GM13977 (cell line): ENCODE data around the gene SUMO4.

Source experiments
- DNase-seq: peaks from one replicate; pipeline ENCODE4 v3.0.0; 2012; ENCODE audit warnings: low spot score
- in situ Hi-C: fragments of 300-500 bp; cut with MboI; formaldehyde crosslinking; loops from one replicate; pipeline ENCODE4 v1.12.0; 2022; ENCODE audit warnings: low sequenced_read_pairs, low pct_unique_long_range_greater_than_20kb, mixed read lengths, inconsistent platforms; ENCODE audit not compliant: unreplicated experiment
- TF ChIP-seq, protein P1 (sequence below): IDR thresholded peaks from 2 replicates; pipeline ENCODE4 v1.5.1; 2012; ENCODE audit warnings: mild to moderate bottlenecking, control low read depth; ENCODE audit not compliant: insufficient read depth; ENCODE audit errors: extremely low read depth, missing control alignments

SUMO4 gene

DNA sequence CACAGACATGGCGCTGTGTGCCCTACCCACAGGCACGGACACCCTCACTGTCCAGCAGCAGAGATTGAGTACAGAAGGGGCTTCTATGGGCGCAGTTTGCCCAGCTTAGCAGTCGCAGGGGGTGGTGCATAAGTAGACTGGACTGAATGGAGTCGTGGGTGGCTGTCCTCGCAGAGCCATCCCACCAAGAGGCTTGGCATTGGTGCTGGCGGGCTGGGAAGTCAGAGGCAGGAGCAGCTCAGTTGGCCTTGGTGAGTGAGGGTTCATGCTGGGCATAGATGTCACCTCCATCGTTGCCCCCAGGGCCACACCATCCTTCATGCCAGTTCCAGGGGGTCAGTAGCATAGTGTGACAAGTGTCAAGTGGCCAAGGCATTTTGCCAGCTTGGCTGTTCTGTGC, 25.2 kb downstream of the SUMO4 start:
- in situ Hi-C loops: loop anchor here (10.0 kb wide), 1 partner anchor 350 kb away; no protein-coding TSS in a partner anchor
- DNase-seq: no peak
- TF ChIP-seq, protein P1, sequence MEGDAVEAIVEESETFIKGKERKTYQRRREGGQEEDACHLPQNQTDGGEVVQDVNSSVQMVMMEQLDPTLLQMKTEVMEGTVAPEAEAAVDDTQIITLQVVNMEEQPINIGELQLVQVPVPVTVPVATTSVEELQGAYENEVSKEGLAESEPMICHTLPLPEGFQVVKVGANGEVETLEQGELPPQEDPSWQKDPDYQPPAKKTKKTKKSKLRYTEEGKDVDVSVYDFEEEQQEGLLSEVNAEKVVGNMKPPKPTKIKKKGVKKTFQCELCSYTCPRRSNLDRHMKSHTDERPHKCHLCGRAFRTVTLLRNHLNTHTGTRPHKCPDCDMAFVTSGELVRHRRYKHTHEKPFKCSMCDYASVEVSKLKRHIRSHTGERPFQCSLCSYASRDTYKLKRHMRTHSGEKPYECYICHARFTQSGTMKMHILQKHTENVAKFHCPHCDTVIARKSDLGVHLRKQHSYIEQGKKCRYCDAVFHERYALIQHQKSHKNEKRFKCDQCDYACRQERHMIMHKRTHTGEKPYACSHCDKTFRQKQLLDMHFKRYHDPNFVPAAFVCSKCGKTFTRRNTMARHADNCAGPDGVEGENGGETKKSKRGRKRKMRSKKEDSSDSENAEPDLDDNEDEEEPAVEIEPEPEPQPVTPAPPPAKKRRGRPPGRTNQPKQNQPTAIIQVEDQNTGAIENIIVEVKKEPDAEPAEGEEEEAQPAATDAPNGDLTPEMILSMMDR: no peak

DNA sequence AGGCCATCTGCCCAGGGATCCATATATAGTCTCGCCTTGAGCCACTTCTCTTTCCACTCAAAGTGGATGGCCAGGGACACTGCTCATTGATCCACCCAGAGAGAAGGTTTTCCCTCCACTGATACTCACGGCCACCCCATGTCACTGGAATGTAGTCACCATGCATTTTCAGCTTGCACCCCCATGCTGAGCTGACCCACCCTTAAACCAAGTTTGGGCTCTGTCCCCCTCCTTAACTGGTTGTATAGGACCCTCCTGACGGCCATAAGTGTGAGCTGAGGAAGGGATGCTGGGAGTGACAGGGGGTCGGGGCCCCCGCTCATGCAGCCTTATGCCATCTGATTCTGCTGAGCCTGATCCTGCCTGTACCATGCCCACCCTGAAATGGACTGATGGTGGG, 25.7 kb downstream of the SUMO4 start:
- in situ Hi-C loops: loop anchor here (10.0 kb wide), 1 partner anchor 351 kb away; no protein-coding TSS in a partner anchor
- TF ChIP-seq, protein P1: no peak
- DNase-seq: no peak

DNA sequence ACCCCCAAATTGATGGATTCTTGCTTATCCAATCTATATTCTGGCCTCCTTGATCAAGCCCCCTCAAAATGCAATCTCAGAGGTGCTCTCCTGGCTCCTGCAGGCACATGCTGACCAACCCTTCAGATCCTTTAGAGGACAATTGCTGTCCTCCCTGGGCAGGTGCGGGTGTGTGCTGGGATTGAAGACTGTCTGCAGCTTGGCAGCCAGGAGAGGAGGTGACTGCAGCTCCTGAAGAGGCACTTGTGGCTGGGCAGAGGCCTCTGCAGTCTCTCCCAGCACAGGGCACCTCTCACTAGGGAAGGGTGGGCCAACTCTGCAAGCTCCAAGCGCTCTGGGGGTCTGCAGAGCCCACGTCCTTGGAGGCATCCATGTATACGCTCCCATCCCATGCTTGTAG, 28.5 kb downstream of the SUMO4 start:
- DNase-seq: no peak
- TF ChIP-seq, protein P1: no peak
- in situ Hi-C loops: loop anchor here (10.0 kb wide), 1 partner anchor 354 kb away; no protein-coding TSS in a partner anchor

DNA sequence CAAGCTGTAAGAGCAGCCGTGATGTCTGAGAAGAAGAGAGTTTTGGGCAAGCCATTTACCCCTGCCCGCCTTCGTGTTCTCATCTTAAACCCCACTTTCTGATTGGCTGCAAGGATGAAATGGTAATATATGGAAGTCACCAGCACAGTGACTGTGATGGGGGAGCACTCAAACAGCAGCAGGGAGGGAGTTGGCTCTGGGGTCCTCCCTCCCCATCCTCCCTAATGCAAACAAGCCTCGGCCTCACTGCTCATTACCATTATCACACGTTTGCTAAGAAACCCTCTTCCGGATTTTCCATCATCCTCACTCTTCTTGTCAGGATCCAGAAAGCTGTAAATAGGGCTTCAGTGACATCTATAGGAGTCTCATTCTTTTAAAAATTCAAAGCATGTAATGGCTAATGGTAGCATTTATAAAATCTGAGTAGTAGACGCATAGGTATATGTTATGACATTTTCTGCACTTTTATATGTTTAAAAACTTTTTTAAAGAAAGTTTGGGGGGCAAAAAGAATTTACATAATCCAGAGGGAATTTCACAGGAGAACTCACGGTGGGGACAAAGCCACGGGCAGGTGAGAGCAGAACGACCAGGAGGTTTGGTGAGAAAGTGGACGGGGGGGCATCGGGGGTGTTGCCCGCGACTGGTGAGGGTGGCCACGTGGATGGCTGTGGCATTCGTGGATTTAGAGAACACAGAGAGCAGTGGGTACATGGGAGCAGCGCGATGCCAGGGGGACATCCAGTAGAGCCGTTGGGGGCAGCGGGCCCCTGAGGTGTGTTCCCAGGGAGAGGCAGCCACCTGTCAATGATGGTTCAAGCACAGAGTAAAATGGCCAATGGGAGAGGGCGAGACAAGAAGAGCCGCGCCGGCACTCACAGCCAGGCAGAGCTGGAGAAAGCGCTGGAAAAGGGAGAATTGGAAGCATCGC, 29.6 kb downstream of the SUMO4 start:
- in situ Hi-C loops: loop anchor here (10.0 kb wide), 3 partner anchors 355 to 845 kb away; no protein-coding TSS in a partner anchor
- TF ChIP-seq, protein P1: no peak
- DNase-seq: no peak

DNA sequence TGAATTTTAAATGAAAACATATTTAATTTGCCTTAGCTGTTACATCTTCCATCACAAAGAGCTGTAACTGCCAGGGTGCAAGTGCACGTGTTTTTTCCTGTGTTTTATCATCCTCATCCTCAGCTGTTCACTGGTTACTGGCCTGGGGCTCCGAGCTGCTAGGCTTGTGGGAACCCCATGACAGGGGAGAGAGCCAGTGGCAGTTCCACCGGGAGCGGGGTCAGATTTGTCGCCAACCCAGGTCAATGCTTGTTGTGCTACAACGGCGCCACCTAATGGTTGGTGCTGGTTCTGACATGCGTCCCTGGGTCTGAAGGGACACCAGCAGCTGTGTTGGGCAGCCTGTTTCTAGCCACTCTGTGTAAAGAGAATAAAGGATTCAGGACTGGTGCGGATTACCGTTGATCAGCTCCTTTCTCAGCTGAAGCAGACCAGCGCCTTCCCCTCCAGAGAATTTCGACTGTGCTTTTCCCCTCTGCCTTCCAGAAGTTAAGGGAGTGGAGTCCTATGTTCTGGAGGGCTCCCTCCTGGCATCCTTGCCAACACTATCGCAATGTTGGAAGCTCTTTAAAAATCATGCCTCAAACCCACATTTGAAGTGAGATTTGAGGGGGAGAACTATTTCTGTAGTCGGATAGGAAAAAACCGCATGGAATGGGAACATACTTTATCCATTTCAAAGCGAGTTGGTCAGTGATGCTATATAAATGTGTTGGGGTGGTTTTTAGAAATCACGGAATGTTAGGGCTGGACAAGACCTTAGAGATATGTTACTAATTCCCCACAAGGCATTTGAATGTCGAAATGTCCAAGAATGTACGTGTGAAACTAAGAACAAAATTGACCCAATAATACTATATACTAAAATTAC, 32.1 kb downstream of the SUMO4 start:
- in situ Hi-C loops: loop anchor here (10.0 kb wide), 2 partner anchors 397 to 847 kb away; no protein-coding TSS in a partner anchor
- TF ChIP-seq, protein P1: peak; percentile 94
- DNase-seq: peak; percentile 89

DNA sequence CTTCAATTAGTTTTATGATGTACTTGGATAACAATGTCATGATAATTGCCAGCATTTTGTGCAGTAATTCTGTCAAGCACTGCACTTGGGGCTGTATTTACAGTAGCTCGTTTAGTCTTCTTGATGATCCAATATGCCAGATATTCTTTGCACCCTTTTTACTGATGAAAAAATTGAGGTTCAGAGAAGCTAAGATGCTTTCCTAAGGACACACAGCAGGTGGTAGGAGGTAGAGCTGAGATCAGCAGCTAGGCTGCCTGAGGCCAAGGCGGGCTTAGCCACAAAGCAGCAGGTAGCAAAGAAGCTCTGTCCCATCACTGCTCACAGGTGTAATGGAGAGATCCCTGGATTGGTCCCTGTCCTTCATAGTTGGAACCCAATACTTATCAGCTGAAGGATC, 33.3 kb downstream of the SUMO4 start:
- TF ChIP-seq, protein P1: no peak

More for the DNA sequence above, 33.3 kb downstream of the SUMO4 start:
- no peak for DNase-seq
- in situ Hi-C loops: loop anchor here (10.0 kb wide), 2 partner anchors 399 to 849 kb away; no protein-coding TSS in a partner anchor
